Measurements from ENCODE around the gene SERPINE2. TPM values are rescaled to one million over a fixed set of nuclear protein-coding genes. Genes with fewer than 3 reads are reported as not detected.

SERPINE2 gene
- 73.6 TPM for total RNA-seq

GRCh38 chr2:224039080-224039769 lies at the start of gene SERPINE2:
Gene SERPINE2 (minus strand): TSS chr2:224039286. CDS start chr2:224001900, 37,386 bp downstream.

GRCh38 chr2:223957092-223957851 lies 81.8 kb downstream of the SERPINE2 start, which contains the start of gene MRPL44:
Gene MRPL44 (plus strand): TSS chr2:223957463. CDS start chr2:223957473, 10 bp downstream.

GRCh38 chr2:223944703-223945531 lies 94.2 kb downstream of the SERPINE2 start, which contains the start of gene WDFY1:
Gene WDFY1 (minus strand): TSS chr2:223945335. CDS start chr2:223945284, 51 bp downstream.

Other genes starting within 250 kb of the SERPINE2 start
- gene AP1S3, start 201.7 kb downstream of the SERPINE2 start, total RNA-seq = 8.8 TPM
- gene WDFY1, start 94.0 kb downstream of the SERPINE2 start, total RNA-seq = 63.9 TPM
- gene MRPL44, start 81.8 kb downstream of the SERPINE2 start, total RNA-seq = 66.0 TPM

Data from diencephalon (tissue), 1 donor.